ENCODE results near the gene C1QL4. TPM values are rescaled to one million over a fixed set of nuclear protein-coding genes. Genes with fewer than 3 reads are reported as not detected.

The C1QL4 gene
- total and polyA plus RNA-seq, 9 of the 15 experiments (the other 6 are each of a cell fraction or from before 2014, with no cell fraction given): 0.08 to 2.1 (median 0.31) TPM

DNA sequence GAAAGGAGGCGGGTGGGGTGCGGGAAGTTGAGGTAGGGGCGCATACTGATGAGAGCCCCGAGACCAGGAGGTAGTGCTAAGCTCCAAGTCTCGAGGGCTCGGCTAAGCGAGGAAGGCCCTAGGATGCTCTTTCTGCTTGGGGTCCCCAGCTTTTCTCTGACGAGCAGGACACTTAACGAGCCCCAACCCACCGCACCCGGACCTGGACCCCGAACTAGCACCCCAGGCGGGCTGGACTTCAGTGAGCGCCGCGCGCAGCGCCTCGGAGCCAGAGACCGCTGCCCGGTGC lies 4.7 kb upstream of the C1QL4 start:
- H3K79me2 ChIP-seq (ENCODE audit: control insufficient read depth, insufficient read depth, low read length): no peaks in the 10 kb centered on the region
- 82% methylated on average over 13 of the region's 21 CpGs for WGBS (ENCODE audit: insufficient coverage, low coverage, missing lambda C conversion rate)
- H2AFZ ChIP-seq (ENCODE audit: low read depth, low read length): no peak overlapping the region
- FAIRE-seq (no peak), DNase-seq (ENCODE audit: extremely low read depth in 1 of 4, low spot score in 3 of 4) (no peak), ATAC-seq (no peak)
- CTCF ChIA-PET (ENCODE audit: low intra/inter-chr PET ratio): interaction anchor here (0.5 to 2.9 kb wide), 8 partner anchors 9 to 278 kb away, joined by 3 to 49 read pairs (median 7); no protein-coding TSS in a partner anchor
- POLR2A ChIA-PET: interaction anchor here (0.5 to 3.1 kb wide), 8 partner anchors 10 to 355 kb away, joined by 3 to 27 read pairs (median 6); partner anchors contain the start of genes TROAP and TUBA1C
- peak overlapping the region; percentile 41; the same call in 1 of the 2 replicates for H3K4me3 ChIP-seq
- H4K20me1 ChIP-seq (replicated peaks; ENCODE audit: control insufficient read depth, insufficient read depth, low read length): peaks cover 2% of the 10 kb centered on the region; the same call in 1 of the 2 replicates
- no peaks in the 10 kb centered on the region for H3K9me3 ChIP-seq (replicated peaks; ENCODE audit: control insufficient read depth, insufficient read depth, low read depth, low read length)
- no peaks in the 10 kb centered on the region for H3K9me1 ChIP-seq (ENCODE audit: control insufficient read depth, insufficient read depth, low read length)
- H3K4me1 ChIP-seq (replicated peaks in 1 of 2; ENCODE audit: control insufficient read depth in 2 of 2, insufficient read depth in 2 of 2, low read length in 2 of 2): peaks cover 26 to 62% of the 10 kb centered on the region in 2 experiments
- peak overlapping the region; percentile 75 for H3K4me2 ChIP-seq (ENCODE audit: insufficient read depth, low read length)
- intact Hi-C loops (cut with micrococcal nuclease) (loop anchor here (1.0 to 10.0 kb wide), 4 partner anchors 10 to 367 kb away; partner anchors contain the start of genes KMT2D, RHEBL1, WNT1 and WNT10B), in situ Hi-C loops (cut with MboI) (no loop called here)
- H3K27ac ChIP-seq (ENCODE audit: extremely low read depth, low read depth, low read length): no peak overlapping the region
- peaks cover 19 to 21% of the 10 kb centered on the region in 2 experiments; a peak in 4 of 5 replicates for H3K27me3 ChIP-seq (ENCODE audit: control insufficient read depth in 2 of 2, insufficient read depth in 2 of 2, low read length in 2 of 2)
- peak overlapping the region in 1 of 2 experiments; percentile 75; a peak in 1 of 4 replicates for H3K9ac ChIP-seq (ENCODE audit: insufficient read depth in 1 of 2, low read depth in 2 of 2, low read length in 2 of 2)
- no TSS peak for BruUV-seq (replicated peaks)
- TF ChIP-seq C11orf30 (IDR thresholded peaks at IDR 0.05; ENCODE audit: low read depth) (no peak), NR2F6 (CRISPR knock-in tag; IDR thresholded peaks at IDR 0.05) (no peak)
- TF ChIP-seq, protein P1, sequence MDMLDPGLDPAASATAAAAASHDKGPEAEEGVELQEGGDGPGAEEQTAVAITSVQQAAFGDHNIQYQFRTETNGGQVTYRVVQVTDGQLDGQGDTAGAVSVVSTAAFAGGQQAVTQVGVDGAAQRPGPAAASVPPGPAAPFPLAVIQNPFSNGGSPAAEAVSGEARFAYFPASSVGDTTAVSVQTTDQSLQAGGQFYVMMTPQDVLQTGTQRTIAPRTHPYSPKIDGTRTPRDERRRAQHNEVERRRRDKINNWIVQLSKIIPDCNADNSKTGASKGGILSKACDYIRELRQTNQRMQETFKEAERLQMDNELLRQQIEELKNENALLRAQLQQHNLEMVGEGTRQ (CRISPR knock-in tag; IDR thresholded peaks at IDR 0.05): no peak
- H3K36me3 ChIP-seq (ENCODE audit: control insufficient read depth, insufficient read depth, low read length): no peaks in the 10 kb centered on the region

All from K562 (cell line).